C4-2B (cell line): ENCODE results near the gene NDUFA11.

Experiments used
- ZFX ChIP-seq: fragments of 450-650 bp; IDR thresholded peaks from 2 replicates; pipeline ENCODE4 v1.6.1; 2017
- TF ChIP-seq, protein P1 (sequence below): fragments of 450-650 bp; conservative IDR thresholded peaks from 2 replicates; pipeline ENCODE4 v1.5.1; 2017; ENCODE audit warnings: mild to moderate bottlenecking

DNA sequence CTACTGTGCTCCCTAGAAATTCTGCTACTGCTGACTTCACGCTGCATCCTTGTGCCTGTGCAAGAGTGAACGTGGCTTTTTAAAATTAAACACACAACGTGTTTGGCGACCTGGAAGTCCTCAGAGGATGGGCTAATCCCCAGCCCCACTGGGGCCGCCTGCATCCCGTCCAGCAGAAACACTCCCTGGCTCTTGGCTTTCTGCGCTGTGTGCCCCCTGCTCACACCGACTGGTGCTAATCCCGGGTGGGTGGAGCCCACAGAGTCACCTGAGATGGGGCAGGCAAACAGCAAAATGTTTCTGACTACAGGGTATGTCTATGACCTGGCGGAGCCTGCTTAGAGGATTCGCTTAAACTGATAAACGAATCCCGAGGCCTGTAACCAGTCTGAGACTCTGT lies 25.6 kb upstream of the NDUFA11 start:
- TF ChIP-seq, protein P1, sequence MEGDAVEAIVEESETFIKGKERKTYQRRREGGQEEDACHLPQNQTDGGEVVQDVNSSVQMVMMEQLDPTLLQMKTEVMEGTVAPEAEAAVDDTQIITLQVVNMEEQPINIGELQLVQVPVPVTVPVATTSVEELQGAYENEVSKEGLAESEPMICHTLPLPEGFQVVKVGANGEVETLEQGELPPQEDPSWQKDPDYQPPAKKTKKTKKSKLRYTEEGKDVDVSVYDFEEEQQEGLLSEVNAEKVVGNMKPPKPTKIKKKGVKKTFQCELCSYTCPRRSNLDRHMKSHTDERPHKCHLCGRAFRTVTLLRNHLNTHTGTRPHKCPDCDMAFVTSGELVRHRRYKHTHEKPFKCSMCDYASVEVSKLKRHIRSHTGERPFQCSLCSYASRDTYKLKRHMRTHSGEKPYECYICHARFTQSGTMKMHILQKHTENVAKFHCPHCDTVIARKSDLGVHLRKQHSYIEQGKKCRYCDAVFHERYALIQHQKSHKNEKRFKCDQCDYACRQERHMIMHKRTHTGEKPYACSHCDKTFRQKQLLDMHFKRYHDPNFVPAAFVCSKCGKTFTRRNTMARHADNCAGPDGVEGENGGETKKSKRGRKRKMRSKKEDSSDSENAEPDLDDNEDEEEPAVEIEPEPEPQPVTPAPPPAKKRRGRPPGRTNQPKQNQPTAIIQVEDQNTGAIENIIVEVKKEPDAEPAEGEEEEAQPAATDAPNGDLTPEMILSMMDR = no peak
- TF ChIP-seq ZFX = no peak
